Stimulated activated CD4-positive, alpha-beta T cell treated with anti-CD3 and anti-CD28 coated beads, TNF-alpha, amount 100 ng/mL, for 48 hours (primary cell): Measurements from ENCODE around the gene PITPNM1.
A peak's percentile ranks its signal among the peaks of the same experiment; 100 is the strongest.
"Not testable (repeated sequence)": the region's sequence is repeated elsewhere in the genome, so short reads cannot be mapped to it uniquely, and the experiment has no call there.

Experiments used
- DNase-seq, 3 donors: peaks; one replicate each; pipeline ENCODE4 v3.0.0-alpha.2; 2020; ENCODE audit warnings: low read depth in 3 of 3

Gene PITPNM1

GRCh38 chr11:67523556-67524479 lies 18.7 kb upstream of the PITPNM1 start:
- no peak for DNase-seq

- no peak for DNase-seq
Observed at GRCh38 chr11:67522844-67523555, 17.8 kb upstream of the PITPNM1 start, which contains the start of gene CABP2. CABP2 (minus strand) TSS chr11:67523446; CDS start chr11:67523326, 120 bp downstream.

- DNase-seq, result no peak
Observed at GRCh38 chr11:67522338-67522737, 17.2 kb upstream of the PITPNM1 start.

GRCh38 chr11:67521924-67522323 lies 16.8 kb upstream of the PITPNM1 start:
- no peak for DNase-seq

- DNase-seq, result no peak
Observed at GRCh38 chr11:67520856-67521824, 16.0 kb upstream of the PITPNM1 start.

- no peak for DNase-seq
Observed at GRCh38 chr11:67519726-67520125, 14.6 kb upstream of the PITPNM1 start.

- no peak for DNase-seq
Observed at GRCh38 chr11:67517784-67518552, 12.8 kb upstream of the PITPNM1 start.

GRCh38 chr11:67516806-67517205 lies 11.6 kb upstream of the PITPNM1 start:
- DNase-seq, result no peak

- DNase-seq, result no peak
Observed at GRCh38 chr11:67514116-67514515, 9.0 kb upstream of the PITPNM1 start.

GRCh38 chr11:67511558-67511957 lies 6.4 kb upstream of the PITPNM1 start:
- not testable (repeated sequence) for DNase-seq

GRCh38 chr11:67510023-67510345 lies 4.8 kb upstream of the PITPNM1 start:
- no peak for DNase-seq

GRCh38 chr11:67508486-67509121 lies 3.4 kb upstream of the PITPNM1 start:
- peak; percentile 97 to 99 (median 99) for DNase-seq

- DNase-seq, result peak; percentile 98 to 99 (median 99)
Observed at GRCh38 chr11:67507864-67508485, 2.8 kb upstream of the PITPNM1 start, which contains the start of gene CDK2AP2. CDK2AP2 (minus strand) TSS chr11:67508162; CDS start chr11:67508082, 80 bp downstream.

- DNase-seq, result no peak
Observed at GRCh38 chr11:67507242-67507863, 2.2 kb upstream of the PITPNM1 start.

- no peak for DNase-seq
Observed at GRCh38 chr11:67506426-67507051, 1.4 kb upstream of the PITPNM1 start.

GRCh38 chr11:67505605-67506396 lies 638 bp upstream of the PITPNM1 start:
- DNase-seq, result peak; percentile 86 to 95 (median 90)

- no peak for DNase-seq
Observed at GRCh38 chr11:67504005-67504949, 886 bp downstream of the PITPNM1 start.
